Muscle of leg (tissue), 11 donors: ENCODE data around the gene PCDHA6. TPM values are rescaled to one million over a fixed set of nuclear protein-coding genes. Genes with fewer than 3 reads are reported as not detected.
"Not testable (repeated sequence)": the region's sequence is repeated elsewhere in the genome, so short reads cannot be mapped to it uniquely, and the experiment has no call there.

ENCODE experiments used
- DNase-seq: peaks from one replicate; pipeline ENCODE4 v3.0.0; 2013
- H3K27ac ChIP-seq: one replicate; pipeline ENCODE4 v1.5.1; 2013; ENCODE audit warnings: mild to moderate bottlenecking, low read length, control low read depth
- H3K27me3 ChIP-seq: one replicate; pipeline ENCODE4 v1.6.1; 2013; ENCODE audit warnings: low read length; ENCODE audit not compliant: control insufficient read depth, insufficient read depth
- H3K36me3 ChIP-seq: one replicate; pipeline ENCODE4 v1.6.1; 2013; ENCODE audit warnings: low read length; ENCODE audit not compliant: control insufficient read depth, insufficient read depth
- H3K4me1 ChIP-seq: one replicate; pipeline ENCODE4 v1.6.1; 2013; ENCODE audit warnings: low read length; ENCODE audit not compliant: control insufficient read depth, insufficient read depth
- H3K4me3 ChIP-seq: one replicate; pipeline ENCODE4 v1.5.1; 2013; ENCODE audit warnings: low read length, control low read depth
- H3K9me3 ChIP-seq: replicated peaks from 2 replicates; pipeline ENCODE4 v1.6.1; 2013; ENCODE audit warnings: low read depth, low read length; ENCODE audit not compliant: control insufficient read depth
- WGBS: methylation state at CpG from one replicate; pipeline ENCODE4 v1.1.5; 2013; ENCODE audit warnings: missing lambda C conversion rate; ENCODE audit not compliant: insufficient coverage; 5-methylcytosine and 5-hydroxymethylcytosine counted together
- polyA plus RNA-seq, 8 donors: library from polyadenylated mRNA; unstranded; fragments of 120-200 nt; gene quantifications; one replicate each; pipeline versions ENCODE4 v1.2.1 to v1.2.3, GENCODE V29; 2013; ENCODE audit warnings: inconsistent platforms in 1 of 8, low replicate concordance in 1 of 8; ENCODE audit not compliant: insufficient read length in 8 of 8, insufficient read depth in 1 of 8
- total RNA-seq: library from RNA; stranded (reverse); fragments of 120-200 nt; gene quantifications from one replicate; pipeline ENCODE4 v1.2.4, GENCODE V29; 2013

PCDHA6 gene
- total and polyA plus RNA-seq, 9 donors = 0.04 to 0.36 (median 0.13) TPM

DNA sequence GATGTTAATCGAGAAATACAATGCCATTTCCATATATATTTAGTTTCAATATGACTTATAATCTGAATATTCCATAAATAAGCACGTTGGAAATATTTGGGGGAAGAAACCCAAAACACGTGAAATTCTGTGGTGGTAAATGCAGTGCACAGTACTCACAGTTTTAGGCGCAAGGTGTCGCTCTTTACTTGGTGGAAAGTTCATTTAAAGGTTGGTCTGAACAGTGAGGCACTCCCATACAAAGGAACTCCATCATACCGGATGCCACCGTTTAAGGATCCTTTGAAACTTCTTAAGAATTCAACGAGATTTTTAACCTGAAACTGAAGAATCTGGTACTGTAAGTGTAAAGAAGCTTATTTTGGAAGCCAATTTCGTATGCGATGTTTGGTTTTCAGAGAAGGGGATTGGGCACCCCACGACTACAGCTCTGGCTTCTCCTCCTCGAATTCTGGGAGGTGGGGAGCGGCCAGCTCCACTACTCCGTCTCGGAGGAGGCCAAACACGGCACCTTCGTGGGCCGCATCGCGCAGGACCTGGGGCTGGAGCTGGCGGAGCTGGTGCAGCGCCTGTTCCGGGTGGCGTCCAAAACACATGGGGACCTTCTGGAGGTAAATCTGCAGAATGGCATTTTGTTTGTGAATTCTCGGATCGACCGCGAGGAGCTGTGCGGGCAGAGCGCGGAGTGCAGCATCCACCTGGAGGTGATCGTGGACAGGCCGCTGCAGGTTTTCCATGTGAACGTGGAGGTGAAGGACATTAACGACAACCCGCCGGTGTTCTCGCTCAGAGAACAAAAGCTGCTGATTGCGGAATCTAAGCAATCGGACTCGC is 41.2 kb downstream of the PCDHA6 start, which contains the start of gene PCDHA11:
Gene PCDHA11, plus strand, starts transcription at position 237 of the 834 bp plus-strand sequence. Its CDS starts 147 bp downstream, at position 384.
- Histone ChIP-seq H3K36me3 (no peaks in the 10 kb centered on the region), H3K9me3 (peaks cover 23% of the 10 kb centered on the region), H3K4me1 (no peaks in the 10 kb centered on the region), H3K27me3 (peaks cover 2% of the 10 kb centered on the region), H3K27ac (no peak within 1 kb of the TSS), H3K4me3 (no peak within 1 kb of the TSS)
- peak; percentile 2 for DNase-seq
- 16% methylated on average over 32 of the region's 41 CpGs for WGBS

DNA sequence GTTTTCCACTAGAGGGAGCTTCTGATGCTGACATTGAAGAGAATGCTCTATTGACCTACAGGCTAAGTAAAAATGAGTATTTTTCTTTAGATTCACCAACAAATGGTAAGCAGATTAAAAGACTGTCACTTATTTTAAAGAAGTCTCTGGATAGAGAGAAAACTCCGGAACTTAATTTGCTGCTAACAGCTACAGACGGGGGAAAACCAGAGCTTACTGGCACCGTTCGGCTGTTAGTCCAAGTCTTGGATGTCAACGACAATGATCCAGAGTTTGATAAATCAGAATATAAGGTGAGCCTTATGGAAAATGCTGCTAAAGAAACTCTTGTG is 41.8 kb downstream of the PCDHA6 start:
- Histone ChIP-seq H3K4me1 (no peaks in the 10 kb centered on the region), H3K4me3 (no peak overlapping the region), H3K36me3 (no peaks in the 10 kb centered on the region), H3K27me3 (peaks cover 2% of the 10 kb centered on the region), H3K9me3 (peaks cover 23% of the 10 kb centered on the region), H3K27ac (no peak overlapping the region)
- DNase-seq = no peak
- WGBS = 40% methylated on average over 3 of the region's 5 CpGs

DNA sequence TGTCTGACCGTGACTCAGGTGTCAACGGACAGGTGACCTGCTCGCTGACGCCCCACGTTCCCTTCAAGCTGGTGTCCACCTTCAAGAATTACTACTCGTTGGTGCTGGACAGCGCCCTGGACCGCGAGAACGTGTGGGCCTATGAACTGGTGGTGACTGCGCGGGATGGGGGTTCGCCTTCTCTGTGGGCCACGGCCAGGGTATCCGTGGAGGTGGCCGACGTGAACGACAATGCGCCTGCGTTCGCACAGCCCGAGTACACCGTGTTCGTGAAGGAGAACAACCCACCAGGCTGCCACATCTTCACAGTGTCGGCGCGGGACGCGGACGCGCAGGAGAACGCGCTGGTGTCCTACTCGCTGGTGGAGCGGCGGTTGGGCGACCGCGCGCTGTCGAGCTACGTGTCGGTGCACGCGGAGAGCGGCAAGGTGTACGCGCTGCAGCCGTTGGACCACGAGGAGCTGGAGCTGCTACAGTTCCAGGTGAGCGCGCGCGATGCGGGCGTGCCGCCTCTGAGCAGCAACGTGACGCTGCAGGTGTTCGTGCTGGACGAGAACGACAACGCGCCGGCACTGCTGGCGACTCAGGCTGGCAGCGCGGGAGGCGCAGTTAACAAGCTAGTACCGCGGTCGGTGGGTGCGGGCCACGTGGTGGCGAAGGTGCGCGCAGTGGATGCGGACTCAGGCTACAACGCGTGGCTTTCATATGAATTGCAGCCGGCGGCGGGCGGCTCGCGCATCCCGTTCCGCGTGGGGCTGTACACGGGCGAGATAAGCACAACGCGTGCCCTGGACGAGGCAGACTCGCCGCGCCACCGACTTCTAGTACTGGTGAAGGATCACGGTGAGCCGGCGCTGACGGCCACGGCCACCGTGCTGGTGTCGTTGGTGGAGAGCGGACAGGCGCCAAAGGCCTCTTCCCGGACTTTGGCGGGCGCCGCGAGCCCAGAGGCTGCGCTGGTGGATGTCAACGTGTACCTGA is 42.8 kb downstream of the PCDHA6 start:
- Histone ChIP-seq H3K27me3 (peaks cover 2% of the 10 kb centered on the region), H3K27ac (no peak overlapping the region), H3K36me3 (no peaks in the 10 kb centered on the region), H3K4me3 (no peak overlapping the region), H3K4me1 (no peaks in the 10 kb centered on the region), H3K9me3 (peaks cover 27% of the 10 kb centered on the region)
- DNase-seq = no peak
- WGBS = 43% methylated on average over 114 of the region's 114 CpGs

DNA sequence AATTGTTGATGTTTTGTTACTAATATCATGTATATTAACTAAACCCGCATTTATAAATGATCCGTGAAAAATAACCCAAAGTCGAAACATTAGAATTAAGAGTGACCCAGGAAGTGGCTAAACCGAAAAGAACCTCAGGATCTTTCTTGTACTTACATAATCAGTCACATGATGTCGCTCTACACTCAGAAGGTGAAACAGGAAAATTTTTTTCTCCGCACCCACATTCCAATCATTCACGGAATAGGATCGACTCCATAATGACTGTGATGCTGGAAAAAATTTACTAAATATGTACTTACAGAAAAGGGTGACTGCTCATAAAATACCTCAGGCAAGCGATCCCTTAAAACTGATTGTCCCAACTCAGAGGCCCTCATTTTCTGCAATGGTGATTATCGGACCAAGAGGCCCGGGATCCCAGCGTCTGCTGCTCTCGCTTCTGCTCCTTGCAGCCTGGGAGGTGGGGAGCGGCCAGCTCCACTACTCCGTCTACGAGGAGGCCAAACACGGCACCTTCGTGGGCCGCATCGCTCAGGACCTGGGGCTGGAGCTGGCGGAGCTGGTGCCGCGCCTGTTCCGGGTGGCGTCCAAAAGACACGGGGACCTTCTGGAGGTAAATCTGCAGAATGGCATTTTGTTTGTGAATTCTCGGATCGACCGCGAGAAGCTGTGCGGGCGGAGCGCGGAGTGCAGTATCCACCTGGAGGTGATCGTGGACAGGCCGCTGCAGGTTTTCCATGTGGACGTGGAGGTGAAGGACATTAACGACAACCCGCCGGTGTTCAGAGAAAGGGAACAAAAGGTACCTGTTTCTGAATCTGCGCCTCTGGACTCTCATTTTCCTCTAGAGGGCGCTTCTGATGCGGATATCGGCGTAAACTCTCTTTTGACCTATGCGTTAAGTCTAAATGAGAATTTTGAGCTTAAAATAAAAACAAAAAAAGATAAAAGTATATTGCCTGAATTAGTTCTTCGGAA is 47.6 kb downstream of the PCDHA6 start, which contains the start of gene PCDHA12:
Gene PCDHA12, plus strand, starts transcription at position 224 of the 981 bp plus-strand sequence. Its CDS starts 165 bp downstream, at position 389.
- no peaks in the 10 kb centered on the region for H3K4me1 ChIP-seq
- peaks cover 32% of the 10 kb centered on the region for H3K9me3 ChIP-seq
- H3K4me3 ChIP-seq = no peak within 1 kb of the TSS
- 13% methylated on average over 29 of the region's 47 CpGs for WGBS
- no peaks in the 10 kb centered on the region for H3K36me3 ChIP-seq
- H3K27me3 ChIP-seq = peaks cover 5% of the 10 kb centered on the region
- H3K27ac ChIP-seq = no peak within 1 kb of the TSS
- DNase-seq = no peak

DNA sequence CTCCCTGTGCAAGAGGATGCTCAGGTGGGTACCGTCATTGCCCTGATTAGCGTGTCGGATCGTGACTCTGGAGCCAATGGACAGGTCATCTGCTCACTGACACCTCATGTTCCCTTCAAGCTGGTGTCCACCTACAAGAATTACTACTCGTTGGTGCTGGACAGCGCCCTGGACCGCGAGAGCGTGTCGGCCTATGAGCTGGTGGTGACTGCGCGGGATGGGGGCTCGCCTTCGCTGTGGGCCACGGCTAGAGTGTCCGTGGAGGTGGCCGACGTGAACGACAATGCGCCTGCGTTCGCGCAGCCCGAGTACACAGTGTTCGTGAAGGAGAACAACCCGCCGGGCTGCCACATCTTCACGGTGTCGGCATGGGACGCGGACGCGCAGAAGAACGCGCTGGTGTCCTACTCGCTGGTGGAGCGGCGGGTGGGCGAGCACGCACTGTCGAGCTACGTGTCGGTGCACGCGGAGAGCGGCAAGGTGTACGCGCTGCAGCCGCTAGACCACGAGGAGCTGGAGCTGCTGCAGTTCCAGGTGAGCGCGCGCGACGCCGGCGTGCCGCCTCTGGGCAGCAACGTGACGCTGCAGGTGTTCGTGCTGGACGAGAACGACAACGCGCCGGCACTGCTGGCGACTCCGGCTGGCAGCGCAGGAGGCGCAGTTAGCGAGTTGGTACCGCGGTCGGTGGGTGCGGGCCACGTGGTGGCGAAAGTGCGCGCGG is 48.9 kb downstream of the PCDHA6 start:
- H3K27ac ChIP-seq, DNase-seq, H3K4me3 ChIP-seq, H3K36me3 ChIP-seq, H3K27me3 ChIP-seq, H3K4me1 ChIP-seq: not testable (repeated sequence)
- WGBS = 38% methylated on average over 80 of the region's 80 CpGs
- peaks cover 26% of the 10 kb centered on the region for H3K9me3 ChIP-seq

DNA sequence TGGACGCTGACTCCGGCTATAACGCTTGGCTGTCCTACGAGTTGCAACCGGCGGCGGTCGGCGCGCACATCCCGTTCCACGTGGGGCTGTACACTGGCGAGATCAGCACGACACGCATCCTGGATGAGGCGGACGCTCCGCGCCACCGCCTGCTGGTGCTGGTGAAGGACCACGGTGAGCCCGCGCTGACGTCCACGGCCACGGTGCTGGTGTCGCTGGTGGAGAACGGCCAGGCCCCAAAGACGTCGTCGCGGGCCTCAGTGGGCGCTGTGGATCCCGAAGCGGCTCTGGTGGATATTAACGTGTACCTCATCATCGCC is 49.5 kb downstream of the PCDHA6 start:
- peaks cover 23% of the 10 kb centered on the region for H3K9me3 ChIP-seq
- no peak for DNase-seq
- peaks cover 7% of the 10 kb centered on the region for H3K27me3 ChIP-seq
- H3K36me3 ChIP-seq = no peaks in the 10 kb centered on the region
- H3K4me3 ChIP-seq = no peak overlapping the region
- H3K4me1 ChIP-seq = no peaks in the 10 kb centered on the region
- WGBS = 42% methylated on average over 37 of the region's 37 CpGs
- no peak overlapping the region for H3K27ac ChIP-seq

Other genes starting within 250 kb of the PCDHA6 start
- 32.1 TPM for gene CD14, start 194.8 kb upstream of the PCDHA6 start, total RNA-seq
- 10 to 100 TPM; 21.0 to 32.8 (median 28.4) TPM for gene CD14, start 194.8 kb upstream of the PCDHA6 start, polyA plus RNA-seq
- gene TMCO6, start 188.5 kb upstream of the PCDHA6 start, total RNA-seq = 5.6 TPM
- 10 to 100 TPM in 2 of 8 donors, 1 to 10 TPM in 6; 7.0 to 11.8 (median 8.7) TPM for gene TMCO6, start 188.5 kb upstream of the PCDHA6 start, polyA plus RNA-seq
- gene NDUFA2, start 180.3 kb upstream of the PCDHA6 start, total RNA-seq = 66.3 TPM
- 10 to 100 TPM; 57.9 to 76.0 (median 67.2) TPM for gene NDUFA2, start 180.3 kb upstream of the PCDHA6 start, polyA plus RNA-seq
- 63.6 TPM for gene IK, start 180.1 kb upstream of the PCDHA6 start, total RNA-seq
- 100 to 1,000 TPM in 5 of 8 donors, 10 to 100 TPM in 3; 85.1 to 124 (median 109) TPM for gene IK, start 180.1 kb upstream of the PCDHA6 start, polyA plus RNA-seq
- gene WDR55, start 163.1 kb upstream of the PCDHA6 start, total RNA-seq = 9.9 TPM
- 10 to 100 TPM; 11.5 to 16.0 (median 13.9) TPM for gene WDR55, start 163.1 kb upstream of the PCDHA6 start, polyA plus RNA-seq
- 0.31 TPM for gene DND1, start 154.4 kb upstream of the PCDHA6 start, total RNA-seq
- gene DND1, start 154.4 kb upstream of the PCDHA6 start, polyA plus RNA-seq = under 1 TPM in 4 of 8 donors, not detected in 4; 0.12 to 0.32 (median 0.22) TPM
- gene HARS1, start 136.6 kb upstream of the PCDHA6 start, total RNA-seq = 41.4 TPM
- gene HARS1, start 136.6 kb upstream of the PCDHA6 start, polyA plus RNA-seq = 10 to 100 TPM; 47.0 to 54.0 (median 51.0) TPM
- gene HARS2, start 136.5 kb upstream of the PCDHA6 start, total RNA-seq = 23.5 TPM
- 10 to 100 TPM; 21.8 to 29.5 (median 25.3) TPM for gene HARS2, start 136.5 kb upstream of the PCDHA6 start, polyA plus RNA-seq
- 68.5 TPM for gene ZMAT2, start 127.5 kb upstream of the PCDHA6 start, total RNA-seq
- gene ZMAT2, start 127.5 kb upstream of the PCDHA6 start, polyA plus RNA-seq = 100 to 1,000 TPM in 1 of 8 donors, 10 to 100 TPM in 7; 78.9 to 104 (median 90.5) TPM
- gene PCDHA1, start 41.8 kb upstream of the PCDHA6 start, total RNA-seq = 0.04 TPM
- gene PCDHA1, start 41.8 kb upstream of the PCDHA6 start, polyA plus RNA-seq = under 1 TPM in 4 of 8 donors, not detected in 4; 0.04 to 0.09 (median 0.06) TPM
- gene PCDHA2, start 33.1 kb upstream of the PCDHA6 start, total RNA-seq = 0.04 TPM
- under 1 TPM in 5 of 8 donors, not detected in 3; 0.03 to 0.13 (median 0.05) TPM for gene PCDHA2, start 33.1 kb upstream of the PCDHA6 start, polyA plus RNA-seq
- 0.18 TPM for gene PCDHA3, start 26.9 kb upstream of the PCDHA6 start, total RNA-seq
- under 1 TPM; 0.05 to 0.23 (median 0.17) TPM for gene PCDHA3, start 26.9 kb upstream of the PCDHA6 start, polyA plus RNA-seq
- gene PCDHA4, start 20.9 kb upstream of the PCDHA6 start, total RNA-seq = 0.22 TPM
- gene PCDHA4, start 20.9 kb upstream of the PCDHA6 start, polyA plus RNA-seq = under 1 TPM; 0.07 to 0.23 (median 0.12) TPM
- 0.04 TPM for gene PCDHA5, start 6.3 kb upstream of the PCDHA6 start, total RNA-seq
- gene PCDHA5, start 6.3 kb upstream of the PCDHA6 start, polyA plus RNA-seq = under 1 TPM in 5 of 8 donors, not detected in 3; 0.04 to 0.30 (median 0.11) TPM
- 0.13 TPM for gene PCDHA7, start 6.3 kb downstream of the PCDHA6 start, total RNA-seq
- under 1 TPM; 0.04 to 0.26 (median 0.13) TPM for gene PCDHA7, start 6.3 kb downstream of the PCDHA6 start, polyA plus RNA-seq
- 0.09 TPM for gene PCDHA8, start 13.2 kb downstream of the PCDHA6 start, total RNA-seq
- gene PCDHA8, start 13.2 kb downstream of the PCDHA6 start, polyA plus RNA-seq = under 1 TPM in 4 of 8 donors, not detected in 4; 0.03 to 0.11 (median 0.06) TPM
- 0.04 TPM for gene PCDHA9, start 20.4 kb downstream of the PCDHA6 start, total RNA-seq
- gene PCDHA9, start 20.4 kb downstream of the PCDHA6 start, polyA plus RNA-seq = under 1 TPM in 4 of 8 donors, not detected in 4; 0.03 to 0.05 (median 0.03) TPM
- 0.09 TPM for gene PCDHA10, start 27.9 kb downstream of the PCDHA6 start, total RNA-seq
- gene PCDHA10, start 27.9 kb downstream of the PCDHA6 start, polyA plus RNA-seq = under 1 TPM; 0.04 to 0.12 (median 0.07) TPM
- 0.09 TPM for gene PCDHA11, start 41.0 kb downstream of the PCDHA6 start, total RNA-seq
- gene PCDHA11, start 41.0 kb downstream of the PCDHA6 start, polyA plus RNA-seq = under 1 TPM in 5 of 8 donors, not detected in 3; 0.04 to 0.43 (median 0.09) TPM
- 0.09 TPM for gene PCDHA12, start 47.3 kb downstream of the PCDHA6 start, total RNA-seq
- under 1 TPM in 6 of 8 donors, not detected in 2; 0.05 to 0.12 (median 0.07) TPM for gene PCDHA12, start 47.3 kb downstream of the PCDHA6 start, polyA plus RNA-seq
- 0.04 TPM for gene PCDHA13, start 54.2 kb downstream of the PCDHA6 start, total RNA-seq
- under 1 TPM in 3 of 8 donors, not detected in 5; 0.03 to 0.14 (median 0.04) TPM for gene PCDHA13, start 54.2 kb downstream of the PCDHA6 start, polyA plus RNA-seq
- 0.27 TPM for gene PCDHAC1, start 98.3 kb downstream of the PCDHA6 start, total RNA-seq
- under 1 TPM; 0.06 to 0.31 (median 0.13) TPM for gene PCDHAC1, start 98.3 kb downstream of the PCDHA6 start, polyA plus RNA-seq
- 1.9 TPM for gene PCDHAC2, start 138.5 kb downstream of the PCDHA6 start, total RNA-seq
- gene PCDHAC2, start 138.5 kb downstream of the PCDHA6 start, polyA plus RNA-seq = 1 to 10 TPM in 6 of 8 donors, under 1 TPM in 2; 0.83 to 3.9 (median 2.0) TPM
- gene PCDHB1, start 223.4 kb downstream of the PCDHA6 start, total RNA-seq = 0.13 TPM
- under 1 TPM; 0.05 to 0.27 (median 0.11) TPM for gene PCDHB1, start 223.4 kb downstream of the PCDHA6 start, polyA plus RNA-seq